Stimulated activated CD8-positive, alpha-beta memory T cell treated with anti-CD3 and anti-CD28 coated beads, Interleukin-15, amount 100 ng/mL, for 48 hours (primary cell): ENCODE measurements around the gene PLIN3.
A peak's percentile ranks its signal among the peaks of the same experiment; 100 is the strongest.
"Not testable (repeated sequence)": the region's sequence is repeated elsewhere in the genome, so short reads cannot be mapped to it uniquely, and the experiment has no call there.

ENCODE experiments used
- DNase-seq, 2 donors: peaks; one replicate each; pipeline ENCODE4 v3.0.0-alpha.2; 2020; ENCODE audit warnings: low read depth in 2 of 2

The PLIN3 gene

GRCh38 chr19:4867534-4868285, at the start of gene PLIN3:
TSS of gene PLIN3 (minus strand) at chr19:4867667. CDS start at chr19:4861394, 6,273 bp downstream.
- DNase-seq = peak; percentile 83 to 88

DNA sequence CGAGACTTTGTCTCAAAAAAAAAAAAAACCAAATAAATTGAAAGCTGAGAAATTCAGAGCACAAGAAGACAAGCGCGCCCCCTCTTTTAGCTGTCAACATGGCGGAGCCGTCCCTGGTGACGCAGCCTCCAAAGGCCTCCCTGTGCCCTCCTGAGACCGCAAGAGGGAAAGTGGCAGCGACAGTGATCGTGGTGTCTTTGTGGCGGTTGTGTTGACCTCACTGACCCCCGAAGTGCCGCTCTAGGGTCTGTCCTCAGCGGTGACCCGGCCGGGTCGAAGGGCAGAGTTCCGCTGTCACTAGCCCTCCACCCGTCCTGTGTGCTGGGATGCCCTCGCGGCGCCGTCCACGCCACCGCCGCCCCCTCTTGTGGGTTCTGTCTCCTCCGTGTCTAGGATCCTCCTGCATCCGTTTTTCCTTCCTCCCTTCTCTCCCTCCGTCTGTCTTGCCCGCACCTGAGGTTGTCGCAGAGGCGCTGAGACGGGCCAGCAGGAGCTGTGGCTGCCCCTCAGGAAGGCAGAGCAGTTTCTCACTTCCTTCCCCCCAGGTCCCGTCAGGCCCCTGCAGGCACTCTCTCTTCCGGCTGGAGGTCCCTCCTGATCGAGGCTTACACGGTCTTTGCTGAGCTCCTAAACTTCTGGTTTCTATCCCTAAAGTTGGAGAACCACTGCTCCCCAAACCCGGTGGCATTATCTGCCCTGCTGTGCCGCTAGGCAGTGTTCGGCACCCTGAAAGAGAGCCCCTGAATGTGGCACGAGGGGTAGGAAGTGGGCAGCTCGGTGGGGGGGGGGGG, 49.0 kb upstream of the PLIN3 start:
- DNase-seq = peak in 1 of 2 donors; percentile 28

GRCh38 chr19:4914736-4915501, 47.5 kb upstream of the PLIN3 start:
- DNase-seq = peak; percentile 59 to 63

DNA sequence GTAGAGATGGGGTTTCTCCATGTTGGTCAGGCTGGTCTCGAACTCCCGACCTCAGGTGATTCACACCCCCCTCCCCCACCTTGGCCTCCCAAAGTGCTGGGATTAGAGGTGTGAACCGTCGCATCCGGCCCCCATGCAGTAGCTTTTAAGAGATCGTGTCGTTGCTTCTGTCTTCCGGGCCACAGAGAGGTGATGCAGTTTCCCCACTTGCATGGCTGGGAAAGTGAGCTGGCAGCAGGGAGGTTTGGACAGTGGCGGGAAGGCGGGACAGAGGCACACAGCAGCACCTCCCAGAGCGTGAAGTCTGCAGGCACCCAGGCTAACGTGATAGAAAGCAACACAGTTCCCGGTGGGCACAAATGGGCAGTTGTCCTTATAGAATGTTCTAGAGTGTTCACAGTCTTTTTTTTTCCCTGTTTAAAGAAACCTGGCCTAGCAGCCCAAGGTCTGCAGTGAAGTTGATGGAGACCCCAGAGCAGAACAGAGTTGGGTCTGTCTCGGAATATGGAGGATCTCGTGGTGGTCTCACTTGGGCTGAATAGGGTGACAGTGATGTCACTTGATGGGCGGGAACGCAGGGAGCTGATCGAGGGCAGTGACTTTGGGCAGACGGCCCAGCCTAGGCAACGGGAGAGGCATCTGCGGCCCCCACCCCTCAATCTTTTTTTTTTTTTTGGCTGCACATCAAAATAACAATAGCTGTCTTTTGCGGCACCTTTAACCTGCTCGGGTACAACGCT, 46.7 kb upstream of the PLIN3 start:
- DNase-seq = peak in 1 of 2 donors; percentile 21

GRCh38 chr19:4911786-4912672, 44.6 kb upstream of the PLIN3 start:
- DNase-seq = peak; percentile 56 to 71

- no peak for DNase-seq
These were observed 43.8 kb upstream of the PLIN3 start for GRCh38 chr19:4911314-4911713.

DNA sequence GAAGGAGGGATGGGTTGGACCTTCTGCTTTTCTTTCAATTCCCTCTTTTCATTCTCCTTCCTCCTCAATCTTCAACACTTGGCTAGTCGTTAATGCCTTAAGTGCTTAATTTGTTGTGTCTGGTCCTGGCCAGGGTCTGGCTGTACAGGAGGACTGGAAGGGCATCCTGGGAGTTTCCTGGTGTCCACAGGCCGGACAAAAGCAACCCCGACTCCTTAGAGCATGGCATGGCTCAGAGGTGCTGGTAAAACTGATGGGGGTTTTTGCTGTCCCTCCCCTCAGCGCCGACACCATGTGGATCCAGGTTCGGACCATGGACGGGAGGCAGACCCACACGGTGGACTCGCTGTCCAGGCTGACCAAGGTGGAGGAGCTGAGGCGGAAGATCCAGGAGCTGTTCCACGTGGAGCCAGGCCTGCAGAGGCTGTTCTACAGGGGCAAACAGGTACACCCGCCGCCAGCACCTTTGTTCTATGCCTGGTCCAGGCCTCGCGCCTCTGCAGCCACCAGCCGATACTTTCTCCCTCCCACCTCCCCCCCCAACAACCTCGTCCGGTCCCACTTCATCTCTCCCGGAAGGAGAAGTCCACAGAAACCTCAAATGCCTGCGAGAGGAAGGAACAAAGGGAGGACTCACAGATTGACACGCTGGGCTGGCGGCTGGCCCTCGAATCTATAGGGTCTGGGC, 43.3 kb upstream of the PLIN3 start:
- DNase-seq = no peak

DNA sequence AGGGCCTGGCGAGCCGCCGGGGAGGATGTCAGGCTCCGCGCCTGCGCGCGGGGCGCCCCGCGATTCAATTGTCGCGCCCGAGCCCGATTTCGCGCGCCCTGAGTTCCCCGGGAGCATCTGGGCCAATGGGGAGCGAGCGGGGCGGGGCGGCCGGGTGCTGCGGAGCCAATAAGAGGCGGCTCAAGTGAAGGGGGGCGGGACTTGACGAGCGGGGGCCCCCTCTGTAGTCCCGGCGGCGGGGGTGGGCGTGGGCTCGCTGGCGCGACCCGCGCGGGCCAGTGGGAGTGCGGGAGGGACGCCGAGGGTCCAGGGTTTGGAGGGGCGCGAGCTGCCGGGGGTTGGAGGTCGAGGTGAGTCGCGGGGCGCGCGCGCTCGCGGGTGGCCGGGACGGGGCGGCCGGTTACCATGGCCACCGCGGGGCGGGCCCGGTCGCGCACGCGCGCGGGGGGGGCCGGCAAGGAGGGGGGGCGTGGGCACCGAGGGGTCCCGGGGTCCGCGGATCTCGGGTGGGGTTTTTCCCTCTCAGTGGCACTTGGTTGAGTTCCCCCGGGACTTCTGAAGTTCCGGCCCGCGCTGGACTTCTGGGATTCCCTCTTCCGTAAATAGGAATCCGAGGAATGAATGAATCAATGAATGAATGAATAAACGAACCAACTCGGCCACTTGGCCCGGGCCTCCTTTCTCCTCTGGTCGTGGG, 42.6 kb upstream of the PLIN3 start:
- DNase-seq = peak; percentile 93 to 95

GRCh38 chr19:4909156-4909896, 41.9 kb upstream of the PLIN3 start, which contains the start of gene UHRF1:
TSS of gene UHRF1 (plus strand) at chr19:4909501. CDS start at chr19:4910886, 1,385 bp downstream.
- peak; percentile 80 for DNase-seq

GRCh38 chr19:4908781-4909155, 41.3 kb upstream of the PLIN3 start:
- no peak for DNase-seq

DNA sequence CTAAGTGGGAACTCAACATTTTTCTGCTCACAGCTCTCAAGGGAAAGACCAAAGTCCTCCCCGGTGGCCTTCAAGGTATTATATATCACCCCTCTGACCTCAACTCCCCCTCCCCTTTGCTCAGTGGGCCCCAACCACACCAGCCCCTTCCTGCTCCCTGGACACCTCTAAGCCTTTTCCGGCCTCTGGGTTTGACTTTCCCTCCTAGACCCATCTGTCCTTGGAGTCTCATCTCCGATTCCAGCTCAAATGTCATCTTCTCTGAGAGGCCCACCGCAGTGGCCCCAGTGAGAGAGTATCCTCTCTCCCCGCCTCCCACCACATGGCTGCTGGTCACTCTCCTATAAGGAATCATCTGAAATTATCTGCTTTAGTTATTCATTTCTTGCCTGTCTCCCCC, 40.9 kb upstream of the PLIN3 start:
- no peak for DNase-seq

GRCh38 chr19:4906963-4907362, 39.5 kb upstream of the PLIN3 start:
- no peak for DNase-seq

- no peak for DNase-seq
These were observed 37.0 kb upstream of the PLIN3 start for GRCh38 chr19:4904481-4904880.

GRCh38 chr19:4902796-4903195, 35.3 kb upstream of the PLIN3 start, which contains the start of gene ARRDC5:
TSS of gene ARRDC5 (minus strand) at chr19:4902896. CDS start at chr19:4902825, 71 bp downstream.
- DNase-seq = no peak

- not testable (repeated sequence) for DNase-seq
These were observed 33.4 kb upstream of the PLIN3 start for GRCh38 chr19:4900879-4901278.

GRCh38 chr19:4897146-4897545, 29.7 kb upstream of the PLIN3 start:
- DNase-seq = no peak

DNA sequence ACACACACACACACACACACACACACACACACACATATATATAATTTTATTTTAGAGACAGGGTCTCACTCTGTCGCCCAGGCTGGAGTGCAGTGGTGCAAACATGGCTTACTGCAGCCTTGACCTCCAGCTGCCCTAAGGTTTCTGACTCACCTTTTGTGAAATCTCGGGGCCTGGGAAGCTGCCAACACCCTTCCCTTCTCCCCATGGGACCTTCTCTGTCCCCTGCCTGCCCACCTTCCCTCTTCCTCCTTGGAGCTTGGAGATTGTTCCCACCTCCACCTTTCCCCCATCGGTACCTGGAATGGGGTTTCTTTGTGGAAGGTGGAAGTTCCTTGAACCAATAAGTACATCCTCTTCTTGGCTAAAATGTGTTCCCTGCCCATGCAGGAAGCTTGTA, 28.9 kb upstream of the PLIN3 start:
- DNase-seq = no peak

GRCh38 chr19:4892962-4893361, 25.5 kb upstream of the PLIN3 start:
- not testable (repeated sequence) for DNase-seq
